ENCODE data around the gene HNF4A.

Gene HNF4A

GRCh38 chr20:44402391-44403193, 47.1 kb downstream of the HNF4A start:
- no peak for DNase-seq (ENCODE audit: low read depth)
- H3K4me3 ChIP-seq (ENCODE audit: low read depth, low read length) = no peak overlapping the region
- TF ChIP-seq CTCF (IDR thresholded peaks at IDR 0.05; ENCODE audit: low read depth, low read length, missing control alignments) = no peak

- TF ChIP-seq CTCF (IDR thresholded peaks at IDR 0.05; ENCODE audit: low read depth, low read length, missing control alignments) = no peak
- DNase-seq (ENCODE audit: low read depth) = no peak
- no peak overlapping the region for H3K4me3 ChIP-seq (ENCODE audit: low read depth, low read length)
Observed at GRCh38 chr20:44403194-44404112, 48.0 kb downstream of the HNF4A start.

- no peak for TF ChIP-seq CTCF (IDR thresholded peaks at IDR 0.05; ENCODE audit: low read depth, low read length, missing control alignments)
- H3K4me3 ChIP-seq (ENCODE audit: low read depth, low read length) = no peak overlapping the region
Observed at GRCh38 chr20:44404204-44405181, 49.0 kb downstream of the HNF4A start.

GRCh38 chr20:44405257-44405656, 49.8 kb downstream of the HNF4A start:
- TF ChIP-seq CTCF (IDR thresholded peaks at IDR 0.05; ENCODE audit: low read depth, low read length, missing control alignments) = no peak
- H3K4me3 ChIP-seq (ENCODE audit: low read depth, low read length) = no peak overlapping the region
- no peak for DNase-seq (ENCODE audit: low read depth)

More at GRCh38 chr20:44404204-44405181, 49.0 kb downstream of the HNF4A start:
- DNase-seq (ENCODE audit: low read depth) = no peak

- no peak for DNase-seq (ENCODE audit: low read depth)
- TF ChIP-seq CTCF (IDR thresholded peaks at IDR 0.05; ENCODE audit: low read depth, low read length, missing control alignments) = no peak
- H3K4me3 ChIP-seq (ENCODE audit: low read depth, low read length) = no peak overlapping the region
Observed at GRCh38 chr20:44405785-44406571, 50.5 kb downstream of the HNF4A start.
